Measurements from ENCODE around the gene CLEC5A.
"Not testable (repeated sequence)": the region's sequence is repeated elsewhere in the genome, so short reads cannot be mapped to it uniquely, and the experiment has no call there.

The CLEC5A gene

DNA sequence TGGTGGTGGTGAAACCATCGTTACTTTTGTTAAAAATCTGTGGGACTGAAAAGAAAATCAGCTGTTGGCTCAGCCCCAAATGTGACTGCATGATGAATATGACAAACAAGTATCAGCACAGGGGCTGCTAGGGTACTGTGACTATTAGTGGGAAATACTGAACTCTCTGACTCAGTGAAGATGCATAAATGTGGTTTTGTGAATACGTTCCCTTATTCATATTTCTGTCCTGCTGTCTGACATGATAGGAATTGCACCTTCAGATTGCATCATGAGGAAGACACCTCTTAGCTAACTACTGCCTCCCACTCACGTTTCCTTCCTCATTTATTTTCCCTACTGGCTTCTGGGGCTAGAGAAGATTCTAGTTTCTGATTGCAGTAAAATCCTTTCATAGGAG, 1.4 kb downstream of the CLEC5A start:
- DNase-seq = no peak

DNA sequence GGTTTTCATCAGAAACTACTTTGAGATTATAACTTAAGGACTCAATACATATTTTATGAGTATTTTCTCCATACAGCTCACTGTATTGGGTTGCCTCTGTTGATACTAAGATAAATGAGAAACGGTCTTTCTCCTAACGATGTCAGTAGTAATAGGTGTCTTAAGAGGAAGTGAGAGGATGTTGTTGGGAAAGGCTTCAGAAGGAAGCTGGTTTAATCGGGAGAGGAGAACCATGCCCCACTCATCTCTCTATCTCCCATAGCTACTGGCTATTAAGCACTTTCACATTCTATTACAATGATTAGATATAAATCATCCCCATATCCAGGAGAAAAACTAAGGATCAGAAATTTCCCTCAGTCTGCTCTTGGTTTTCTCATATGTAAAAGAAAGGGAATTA, 2.0 kb downstream of the CLEC5A start:
- DNase-seq = no peak

DNA sequence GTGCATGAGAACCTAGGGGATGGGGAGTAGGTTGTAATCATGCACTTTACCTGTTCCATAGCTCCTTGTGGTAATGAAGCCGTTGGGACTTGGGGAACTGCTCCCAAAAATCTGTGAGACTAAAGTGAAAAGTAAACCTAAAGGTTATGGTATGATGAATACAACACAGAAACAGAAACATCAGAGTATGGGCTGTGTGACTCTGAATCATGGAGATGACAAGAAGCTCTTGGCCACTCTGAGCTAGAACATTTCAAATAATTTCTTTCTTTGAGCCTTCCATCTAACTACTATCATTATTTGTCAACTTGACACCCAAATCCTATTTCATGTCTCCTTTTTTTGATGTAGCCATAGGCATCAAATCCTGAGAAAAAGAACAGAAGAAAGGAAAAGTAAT, 2.9 kb downstream of the CLEC5A start:
- no peak for DNase-seq

DNA sequence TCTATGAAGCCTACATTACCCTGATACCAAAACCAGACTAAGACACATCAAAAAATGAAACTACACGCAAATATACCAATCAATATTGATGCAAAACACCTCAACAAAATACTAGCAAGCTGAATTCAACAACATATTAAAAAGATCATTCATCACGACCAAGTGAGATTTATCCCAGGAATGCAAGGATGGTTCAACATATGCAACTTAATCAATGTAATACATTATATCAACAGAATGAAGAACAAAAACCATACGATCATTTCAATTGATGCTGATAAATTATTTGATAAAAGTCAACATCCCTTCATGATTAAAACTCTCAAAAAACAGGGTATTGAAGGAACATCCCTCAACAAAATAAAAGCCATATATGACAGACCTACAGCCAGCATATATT, 5.7 kb downstream of the CLEC5A start:
- DNase-seq = no peak

DNA sequence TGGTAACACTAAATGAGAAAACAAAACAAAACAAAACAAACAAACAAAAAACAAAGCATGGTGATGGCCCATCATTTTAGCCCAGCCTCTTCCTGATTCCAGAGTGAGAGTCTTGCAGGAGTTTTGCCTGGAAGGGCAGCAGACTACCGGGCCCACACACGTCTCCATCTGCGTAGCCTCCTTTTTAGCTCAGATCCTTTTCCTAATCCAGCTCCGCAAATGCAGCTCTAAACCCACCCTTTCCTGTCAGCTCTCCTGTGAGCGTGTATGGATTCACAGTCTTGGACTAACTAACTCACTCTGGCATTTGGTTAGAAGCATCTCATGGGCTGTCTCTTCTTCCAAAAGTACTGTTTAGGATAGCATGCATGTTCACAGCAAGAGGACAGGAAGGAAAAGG, 16.6 kb downstream of the CLEC5A start:
- no peak for DNase-seq

DNA sequence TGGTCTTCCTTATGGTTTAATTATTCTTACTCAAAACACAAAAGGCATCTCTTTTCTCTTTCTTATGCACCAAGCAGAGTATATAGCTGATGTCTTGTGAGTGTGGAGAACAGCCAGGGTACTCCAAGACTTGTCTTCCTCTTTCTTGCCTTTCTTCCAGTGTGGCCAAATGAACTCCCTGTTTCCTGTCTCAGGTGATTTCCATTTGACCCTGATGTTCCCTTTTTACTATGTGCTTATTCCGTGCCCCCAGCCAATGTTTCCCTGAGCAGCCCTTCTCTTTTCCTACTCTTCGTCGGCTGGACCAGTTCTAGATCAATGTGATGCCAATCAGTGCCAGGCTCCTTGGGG, 18.0 kb downstream of the CLEC5A start:
- no peak for DNase-seq

DNA sequence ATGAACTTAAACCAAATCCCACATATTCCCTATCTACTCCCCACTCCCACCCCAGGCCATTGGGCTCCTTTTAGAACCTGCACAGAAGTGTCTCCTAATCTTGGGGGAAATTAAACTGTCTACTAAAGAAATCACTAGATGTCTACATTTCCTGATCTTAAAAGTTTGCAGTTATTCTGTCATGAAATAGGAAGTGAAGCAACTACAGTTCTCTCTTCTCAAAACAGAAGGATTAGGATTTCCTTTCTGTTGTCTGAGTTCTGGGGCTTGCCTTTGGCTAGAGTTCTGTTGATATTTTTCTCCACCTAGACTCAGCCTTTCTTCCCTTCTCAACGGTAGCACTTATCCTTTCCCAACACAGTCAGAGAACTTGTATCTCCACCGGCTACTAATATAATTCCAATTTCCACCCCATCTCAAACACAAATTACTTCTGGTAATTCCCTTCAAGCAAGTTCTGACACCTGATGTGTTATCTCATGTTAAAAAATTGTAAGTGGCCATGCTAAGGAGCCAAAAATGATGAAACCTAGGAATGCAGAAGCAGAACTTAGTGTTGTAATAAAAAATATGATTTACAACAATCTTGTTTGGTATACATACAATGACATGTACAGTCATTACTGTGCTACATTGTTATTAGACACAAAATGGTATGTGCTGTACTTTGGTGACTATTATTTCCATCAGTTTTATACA, 18.5 kb downstream of the CLEC5A start:
- DNase-seq = no peak

DNA sequence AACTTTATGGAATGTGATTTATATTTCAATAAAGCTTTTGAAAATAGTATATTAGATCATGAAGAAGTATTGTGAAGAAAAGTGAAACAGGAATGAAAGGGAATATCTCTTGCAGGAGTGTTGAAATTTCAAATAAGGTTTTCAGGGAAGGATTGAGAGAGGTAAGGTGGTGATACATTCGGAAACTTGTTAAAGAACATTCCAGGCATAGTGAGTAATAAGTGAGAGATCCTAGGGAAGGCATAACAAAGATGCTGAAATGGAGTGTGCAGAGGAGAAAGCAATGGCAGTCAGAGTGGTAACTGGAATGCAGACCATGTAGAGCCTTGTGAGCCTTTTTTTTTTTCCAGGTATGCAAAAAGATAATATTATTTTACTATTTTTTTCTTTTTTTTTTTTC, 26.5 kb downstream of the CLEC5A start:
- DNase-seq = no peak

DNA sequence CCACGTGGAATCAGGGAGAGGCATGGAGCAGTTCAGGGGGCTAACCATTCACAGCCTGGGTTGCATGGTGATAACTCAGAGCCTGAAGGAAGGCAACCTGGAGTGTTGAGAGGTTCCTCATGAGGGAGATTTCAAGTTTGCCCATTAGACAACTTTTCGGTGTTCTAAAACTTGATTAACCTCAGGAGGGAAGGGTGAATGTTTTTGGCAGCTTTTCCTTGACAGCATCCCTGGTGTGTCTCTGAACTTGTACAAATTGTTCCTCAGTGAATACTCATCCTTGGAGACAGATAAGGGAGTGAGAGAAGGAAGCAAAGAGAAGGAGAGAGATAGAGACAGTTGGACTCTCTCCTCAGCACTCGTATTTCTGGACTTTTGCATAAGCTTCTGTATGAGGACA, 30.7 kb downstream of the CLEC5A start, which contains the start of gene OR9A4:
OR9A4 (plus strand) TSS at position 301 of the 400 bp plus-strand sequence. CDS start 2,477 bp downstream, outside the sequence.
- no peak for DNase-seq

DNA sequence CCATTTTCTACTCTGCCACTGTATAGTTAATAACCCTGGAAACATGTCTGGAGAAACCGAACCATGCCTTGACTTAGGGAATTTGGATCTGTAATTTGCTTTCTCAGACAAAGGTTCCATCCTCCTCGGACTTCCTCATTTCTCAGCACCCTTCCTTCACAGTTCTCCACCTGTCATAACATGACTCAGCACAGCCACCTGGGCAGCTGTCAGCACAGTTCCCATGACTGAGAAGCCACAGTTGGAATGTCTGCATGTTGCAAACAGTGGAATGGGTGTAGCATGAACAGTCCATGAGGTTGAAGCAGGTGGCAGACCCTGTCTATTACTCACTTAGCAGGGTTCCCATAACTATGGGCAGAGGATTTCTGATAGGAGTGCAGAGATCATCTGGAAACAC, 31.2 kb downstream of the CLEC5A start:
- DNase-seq = no peak

DNA sequence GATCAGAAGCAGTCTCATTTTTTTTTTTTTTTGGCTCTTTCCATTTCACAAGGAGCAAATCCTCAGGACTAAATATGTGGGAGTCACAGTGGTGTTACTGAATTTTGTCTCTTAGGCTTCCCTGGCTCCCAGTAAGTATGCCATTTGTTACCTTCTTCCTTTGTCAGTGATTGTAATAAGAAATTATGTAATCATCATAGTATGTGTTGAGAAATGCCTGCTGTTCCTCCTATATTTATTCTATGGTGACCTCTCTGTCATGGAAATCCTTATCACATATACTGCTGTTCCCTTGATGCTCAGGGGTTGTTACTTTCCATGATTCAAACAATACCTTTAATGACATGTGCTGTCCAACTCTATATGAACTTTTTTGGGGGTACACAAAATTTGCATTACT, 35.4 kb downstream of the CLEC5A start:
- DNase-seq = no peak

DNA sequence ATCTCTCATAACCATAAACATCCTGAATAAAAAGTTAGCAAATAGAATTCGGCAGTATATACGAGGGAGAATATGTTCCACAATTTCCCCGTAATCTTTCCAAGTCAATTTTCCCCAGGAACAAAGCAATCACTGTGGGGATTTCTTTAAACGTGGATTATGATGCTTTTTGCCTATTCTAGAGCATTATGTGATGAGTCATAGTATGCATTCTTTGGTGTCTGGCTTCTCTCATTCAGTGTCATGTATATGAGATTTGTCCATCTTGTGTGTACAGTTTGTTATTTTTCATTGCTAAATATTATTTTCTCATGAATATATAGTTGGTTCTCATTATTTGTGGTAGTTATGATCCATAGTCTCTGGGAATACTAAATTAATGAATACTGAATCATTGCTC, 40.5 kb downstream of the CLEC5A start:
- DNase-seq = no peak

DNA sequence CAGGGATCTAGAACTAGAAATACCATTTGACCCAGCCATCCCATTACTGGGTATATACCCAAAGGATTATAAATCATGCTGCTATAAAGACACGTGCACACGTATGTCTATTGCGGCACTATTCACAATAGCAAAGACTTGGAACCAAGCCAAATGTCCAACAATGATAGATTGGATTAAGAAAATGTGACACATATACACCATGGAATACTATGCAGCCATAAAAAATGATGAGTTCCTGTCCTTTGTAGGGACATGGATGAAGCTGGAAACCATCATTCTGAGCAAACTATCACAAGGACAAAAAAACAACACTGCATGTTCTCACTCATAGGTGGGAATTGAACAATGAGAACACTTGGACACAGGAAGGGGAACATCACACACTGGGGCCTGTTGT, 47.4 kb downstream of the CLEC5A start:
- not testable (repeated sequence) for DNase-seq

DNA sequence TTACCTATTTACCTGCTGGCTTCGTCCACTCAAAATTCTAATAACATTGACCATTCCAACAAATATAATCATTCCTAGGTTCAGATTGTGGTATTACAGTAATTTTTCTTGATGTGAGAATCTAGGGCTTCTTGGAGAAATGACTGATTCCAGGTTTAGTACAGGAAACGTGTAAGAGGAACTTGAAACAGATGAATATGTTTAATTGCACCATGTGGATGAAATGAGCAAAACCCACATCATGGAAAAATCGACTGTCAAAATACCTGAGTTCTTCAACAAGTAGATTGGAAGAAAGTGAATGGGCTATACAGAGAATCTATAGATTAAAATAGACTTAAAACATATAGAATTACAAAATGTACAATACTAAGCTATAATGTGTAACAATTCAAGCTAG, 55.4 kb downstream of the CLEC5A start:
- no peak for DNase-seq

DNA sequence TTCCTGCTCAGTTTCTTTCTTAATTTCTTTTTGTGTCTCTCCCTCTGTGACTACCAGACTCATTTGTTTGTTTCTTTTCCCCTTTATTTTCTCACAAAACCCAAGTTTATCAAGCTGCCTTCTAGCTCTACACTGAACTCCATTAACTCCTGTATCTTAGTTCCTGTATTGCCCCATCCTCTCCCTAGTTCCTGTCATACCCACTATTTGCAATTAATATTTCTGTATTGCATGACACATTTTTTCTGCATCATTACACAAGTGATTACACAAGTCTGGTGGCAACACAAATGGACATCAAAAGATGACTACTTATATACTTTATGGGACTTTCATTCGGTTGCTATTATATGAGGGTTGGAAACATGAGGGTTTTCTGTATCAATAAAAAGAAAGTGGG, 57.5 kb downstream of the CLEC5A start:
- DNase-seq = no peak

DNA sequence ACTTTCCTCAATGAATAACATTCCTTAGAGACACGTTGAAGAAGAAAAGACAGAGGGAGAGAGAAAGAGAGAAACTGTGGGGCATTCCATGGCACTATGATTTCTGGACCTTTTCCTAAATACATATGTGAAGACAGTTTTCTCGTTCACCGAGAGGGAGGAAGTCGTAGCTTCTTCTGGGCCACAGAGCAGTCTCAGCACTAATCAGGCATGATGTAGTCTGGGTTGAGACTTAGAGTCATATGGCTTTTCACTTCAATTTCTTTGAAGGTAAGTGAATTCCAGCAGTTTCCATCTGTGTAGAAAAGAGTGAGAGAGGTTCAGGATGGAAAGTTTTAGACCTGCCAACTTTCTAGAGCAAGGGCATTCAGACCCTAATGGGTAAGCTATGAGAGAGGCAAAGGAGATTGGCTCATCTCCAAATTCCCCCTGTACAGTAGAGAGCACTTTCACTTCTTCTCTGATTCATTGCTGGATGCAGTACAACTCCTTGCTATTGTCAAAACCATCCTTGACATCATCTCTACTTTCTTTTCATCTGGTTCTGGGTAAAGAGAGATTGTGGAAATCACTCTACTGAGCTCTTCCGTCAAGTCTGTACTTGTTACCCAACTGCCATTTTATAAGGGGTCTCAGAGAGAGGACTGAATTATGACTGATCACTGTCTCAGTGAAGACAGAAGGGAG, 62.1 kb downstream of the CLEC5A start:
- no peak for DNase-seq

DNA sequence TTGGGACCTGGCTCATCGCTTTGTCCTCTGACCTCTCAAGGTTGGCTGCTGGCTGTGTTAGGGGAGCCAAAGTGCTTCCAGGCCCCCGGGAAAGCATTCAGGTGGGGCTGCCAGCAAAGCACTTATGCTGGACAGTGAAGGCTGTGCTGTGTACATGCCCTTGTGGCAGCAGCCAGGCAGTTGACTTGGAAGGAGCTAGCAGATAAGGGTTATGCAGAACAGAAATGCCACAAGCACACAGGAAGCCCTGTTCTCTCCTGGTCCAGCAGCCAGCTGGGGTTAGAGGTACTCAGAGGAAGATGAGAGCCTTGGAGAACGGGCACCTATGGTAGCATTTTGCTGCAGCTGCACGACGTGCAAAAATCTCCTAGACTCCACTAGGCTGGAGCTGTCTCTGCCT, 65.8 kb downstream of the CLEC5A start:
- no peak for DNase-seq

DNA sequence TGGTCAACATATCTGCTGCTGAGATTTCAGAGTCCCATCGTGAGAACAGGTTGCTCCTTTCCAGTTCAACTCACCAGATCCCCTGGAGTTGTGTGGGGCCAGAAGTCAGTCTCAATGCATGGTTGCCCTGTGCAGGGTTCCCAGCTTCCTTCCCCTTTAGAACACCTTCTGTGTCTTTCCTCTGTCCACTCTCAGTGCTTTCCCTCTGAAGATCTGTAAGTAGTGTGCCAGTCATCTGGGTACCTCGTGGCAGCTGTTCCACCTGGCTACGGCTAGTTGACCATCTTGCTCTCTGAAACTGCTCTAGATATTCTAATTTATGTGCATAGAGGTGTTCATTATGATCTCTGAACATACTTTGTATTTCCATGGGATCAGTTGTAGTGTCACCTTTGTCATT, 69.4 kb downstream of the CLEC5A start:
- DNase-seq = no peak

All from activated T-cell treated with anti-CD3 and anti-CD28 coated beads, Interleukin-2, amount 50 U/mL, for 1 hour (primary cell).